ENCODE data around the gene SGCD.

SGCD gene

DNA sequence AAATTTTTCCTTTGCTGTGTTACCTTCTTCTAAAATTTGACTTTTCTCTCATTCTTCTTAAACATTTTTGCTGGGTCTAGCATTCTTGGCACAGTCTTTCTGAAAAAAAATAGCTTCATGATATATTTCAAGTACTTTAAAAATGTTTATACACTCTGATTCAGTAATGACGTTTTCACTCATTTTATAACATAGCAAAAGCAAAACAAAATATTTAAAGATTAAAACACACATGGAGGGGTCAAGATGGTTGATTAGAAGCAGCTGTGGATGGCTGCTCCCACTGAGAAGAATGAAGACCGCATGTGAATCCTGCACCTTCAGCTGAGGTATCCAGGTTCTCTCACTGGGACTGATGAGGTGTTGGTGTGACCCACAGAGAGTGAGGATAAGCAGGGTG lies 188.2 kb downstream of the SGCD start:
- no peak for DNase-seq (ENCODE audit: low spot score)

DNA sequence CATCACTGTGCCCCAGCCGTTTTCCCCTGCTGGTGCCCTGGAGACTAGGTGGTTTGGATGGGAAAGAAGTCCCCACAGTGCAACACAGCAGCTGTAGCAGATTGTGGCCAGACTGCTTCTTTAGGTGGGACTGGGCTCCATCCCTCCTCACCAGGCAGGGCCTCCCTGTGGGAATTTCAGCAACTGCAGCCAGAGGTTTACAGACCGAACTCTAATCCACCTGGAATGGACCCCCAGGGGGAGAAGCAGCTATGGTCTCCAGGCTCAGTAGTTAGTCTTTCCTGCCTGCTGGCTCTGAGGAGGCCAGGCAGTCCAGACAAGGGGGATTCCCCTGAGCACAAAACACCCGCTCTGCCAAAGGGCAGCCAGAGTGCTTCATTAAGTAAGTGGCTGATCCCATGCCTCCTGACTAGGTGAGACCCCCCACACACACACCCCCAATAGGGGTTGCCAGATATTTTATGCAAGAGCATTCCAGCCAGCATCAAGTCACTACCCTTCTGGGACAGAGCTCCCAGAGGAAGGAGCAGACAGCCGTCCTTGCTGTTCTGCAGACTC lies 188.9 kb downstream of the SGCD start:
- peak; percentile 5 for DNase-seq (ENCODE audit: low spot score)

- DNase-seq (ENCODE audit: low spot score) = no peak
Observed at GRCh38 chr5:156522651-156523529, 195.9 kb downstream of the SGCD start.

DNA sequence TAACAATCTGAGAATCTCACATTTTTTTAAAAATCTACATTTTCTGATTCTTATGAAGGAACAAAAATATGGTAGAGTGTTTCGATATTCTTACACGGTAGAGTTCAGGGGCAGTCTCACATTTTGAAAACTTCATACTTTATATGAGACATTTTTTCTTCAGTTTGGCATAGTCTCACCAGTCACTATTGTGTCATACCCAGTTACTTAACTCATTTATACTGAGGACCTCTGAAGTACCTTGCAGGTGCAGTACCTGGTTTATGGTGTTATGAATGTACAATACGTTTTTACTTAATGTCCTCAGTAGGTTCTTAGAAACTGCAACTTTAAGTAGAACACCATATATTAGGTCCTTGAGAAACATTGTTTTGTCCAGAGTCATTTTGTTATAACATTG lies 196.6 kb downstream of the SGCD start:
- no peak for DNase-seq (ENCODE audit: low spot score)

GRCh38 chr5:156526081-156526925 lies 199.3 kb downstream of the SGCD start:
- no peak for DNase-seq (ENCODE audit: low spot score)

DNA sequence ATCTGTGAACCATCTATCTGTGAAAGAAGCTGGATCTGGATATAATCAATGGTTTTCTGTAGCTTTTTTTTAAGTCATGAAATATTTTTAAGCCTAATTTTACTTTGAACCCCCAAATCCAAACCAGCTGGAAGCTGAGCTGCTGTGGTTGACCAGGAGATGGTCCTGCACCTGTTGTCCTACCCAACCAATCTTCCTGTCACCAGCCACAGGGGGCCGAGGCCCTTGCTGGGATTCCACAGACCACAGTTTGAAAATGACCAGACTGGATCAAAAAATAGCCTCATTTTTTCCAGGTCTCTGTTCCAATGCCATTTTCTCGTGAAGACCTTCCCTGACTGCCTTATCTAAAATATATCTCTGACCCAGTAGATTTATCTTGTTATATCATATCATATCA lies 200.6 kb downstream of the SGCD start:
- DNase-seq (ENCODE audit: low spot score) = no peak

DNA sequence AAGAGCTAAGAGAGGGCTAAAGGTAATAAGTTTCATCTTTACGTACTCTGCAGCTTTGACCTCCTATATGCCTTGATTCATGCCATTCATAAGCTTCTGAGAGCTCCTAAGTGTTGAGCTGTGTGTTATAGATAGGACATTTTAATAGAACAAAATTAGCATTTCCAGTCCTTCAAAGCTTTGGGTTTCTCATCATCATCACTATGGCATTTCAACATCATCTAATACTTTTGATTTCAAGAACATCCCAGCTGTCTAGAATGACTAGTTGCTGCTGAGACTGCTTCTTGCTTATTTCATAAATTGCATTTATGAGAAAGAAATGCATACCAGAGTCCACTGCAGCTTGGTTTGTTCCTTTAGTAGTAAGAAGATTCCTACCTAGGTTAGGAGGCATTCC lies 201.7 kb downstream of the SGCD start:
- no peak for DNase-seq (ENCODE audit: low spot score)

- no peak for DNase-seq (ENCODE audit: low spot score)
Observed at GRCh38 chr5:156529892-156530291, 202.9 kb downstream of the SGCD start.

DNA sequence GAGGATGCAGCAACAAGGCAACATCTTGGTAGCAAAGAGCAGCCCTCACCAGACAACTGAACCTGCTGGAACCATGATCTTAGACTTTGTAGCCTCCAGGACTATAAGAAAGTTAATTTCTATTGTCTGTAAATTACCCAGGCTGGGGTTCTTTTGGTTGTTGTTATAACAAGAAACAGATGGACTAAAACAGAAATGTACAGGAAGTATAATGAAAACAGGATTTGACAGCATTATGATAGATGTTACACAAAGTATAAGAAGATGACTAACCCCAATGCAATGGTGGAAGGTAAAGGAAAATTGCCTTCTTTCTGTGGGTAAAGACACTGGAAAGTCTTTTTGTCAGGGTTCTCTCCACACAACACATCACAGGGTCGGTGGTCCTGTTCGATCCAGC lies 204.2 kb downstream of the SGCD start:
- no peak for DNase-seq (ENCODE audit: low spot score)

DNA sequence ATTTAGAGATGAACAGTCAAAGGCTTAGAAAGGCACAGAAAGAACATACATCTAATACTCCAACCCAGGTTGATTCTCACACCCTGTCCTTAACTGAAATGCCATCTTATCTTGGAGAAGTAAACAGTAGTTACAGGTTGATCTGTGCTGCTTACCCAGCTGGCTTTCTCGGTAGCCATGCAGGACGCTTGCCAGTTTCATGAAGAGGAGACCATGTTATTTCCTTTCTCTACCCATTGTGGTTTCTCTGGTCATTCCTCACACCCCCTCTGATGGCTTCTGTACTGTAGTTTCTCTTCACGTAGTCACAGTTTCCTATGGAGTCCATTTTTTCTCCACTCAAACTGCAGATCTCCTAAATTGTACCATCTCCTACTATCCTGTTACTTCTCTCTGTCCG lies 206.0 kb downstream of the SGCD start:
- DNase-seq (ENCODE audit: low spot score) = no peak

- no peak for DNase-seq (ENCODE audit: low spot score)
Observed at GRCh38 chr5:156534085-156534484, 207.1 kb downstream of the SGCD start.

GRCh38 chr5:156534906-156535485 lies 208.0 kb downstream of the SGCD start:
- DNase-seq (ENCODE audit: low spot score) = no peak

- DNase-seq (ENCODE audit: low spot score) = no peak
Observed at GRCh38 chr5:156540491-156540890, 213.5 kb downstream of the SGCD start.

GRCh38 chr5:156541582-156541981 lies 214.6 kb downstream of the SGCD start:
- DNase-seq (ENCODE audit: low spot score) = no peak

GRCh38 chr5:156543348-156544145 lies 216.6 kb downstream of the SGCD start:
- DNase-seq (ENCODE audit: low spot score) = no peak

GRCh38 chr5:156552855-156553358 lies 225.9 kb downstream of the SGCD start:
- DNase-seq (ENCODE audit: low spot score) = no peak

DNA sequence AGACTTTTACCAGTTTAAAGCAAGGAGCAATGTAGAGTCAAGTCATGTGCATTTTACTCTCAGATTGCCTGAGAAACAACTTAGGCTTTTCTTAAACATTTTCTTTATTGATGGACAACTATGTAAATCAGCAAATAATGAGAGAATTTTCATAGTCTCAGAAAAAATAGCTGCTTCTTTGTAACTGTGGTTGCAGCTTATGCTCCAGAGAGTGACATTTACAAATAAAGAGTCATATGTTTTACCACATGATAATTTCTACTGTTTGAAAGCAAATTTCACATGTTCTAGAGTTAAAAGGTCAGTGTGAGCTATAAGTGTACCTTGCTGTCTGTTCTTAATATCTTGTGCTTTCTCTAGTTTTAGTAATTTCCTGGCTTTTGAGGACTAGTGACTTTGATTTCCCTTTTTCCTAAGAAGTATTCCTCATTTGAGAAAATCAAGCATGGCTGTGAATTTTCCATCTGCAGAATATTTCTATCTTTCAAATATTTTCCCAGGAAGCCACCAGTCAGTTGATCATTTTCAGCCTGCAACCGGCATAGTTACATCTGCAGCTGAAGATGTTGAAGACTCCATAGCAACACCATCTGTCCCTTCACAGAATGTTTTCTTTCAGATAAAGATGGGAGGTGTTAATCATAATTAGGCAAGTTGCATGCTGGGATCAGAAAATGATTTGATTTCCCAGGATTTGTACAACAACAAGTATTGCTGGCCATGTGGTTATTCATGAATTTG lies 229.9 kb downstream of the SGCD start:
- no peak for DNase-seq (ENCODE audit: low spot score)

DNA sequence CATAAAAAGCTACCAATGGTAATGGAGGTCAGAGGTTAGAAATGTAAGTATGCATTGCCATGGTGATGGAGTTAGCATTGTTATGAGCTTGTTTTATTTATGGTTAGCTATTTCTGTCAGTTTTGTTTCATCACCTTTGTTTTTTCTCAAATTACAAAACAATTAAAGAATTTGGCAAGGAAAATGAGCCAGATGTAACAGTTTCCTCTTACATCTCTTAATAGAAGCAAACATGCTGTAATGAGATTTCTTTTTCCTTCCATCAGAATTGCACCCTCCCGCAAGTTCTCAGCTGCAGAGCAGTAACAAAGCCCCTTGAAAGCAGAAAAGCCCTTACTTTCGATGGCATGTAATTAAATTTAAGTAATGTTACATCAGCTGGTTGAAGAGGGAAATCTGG lies 233.0 kb downstream of the SGCD start:
- no peak for DNase-seq (ENCODE audit: low spot score)

GRCh38 chr5:156561651-156562050 lies 234.7 kb downstream of the SGCD start:
- DNase-seq (ENCODE audit: low spot score) = no peak

GRCh38 chr5:156570615-156571014 lies 243.7 kb downstream of the SGCD start:
- no peak for DNase-seq (ENCODE audit: low spot score)

- DNase-seq (ENCODE audit: low spot score) = no peak
Observed at GRCh38 chr5:156581725-156582124, 254.8 kb downstream of the SGCD start.
